ENCODE measurements around the gene TAF6L.

DNA sequence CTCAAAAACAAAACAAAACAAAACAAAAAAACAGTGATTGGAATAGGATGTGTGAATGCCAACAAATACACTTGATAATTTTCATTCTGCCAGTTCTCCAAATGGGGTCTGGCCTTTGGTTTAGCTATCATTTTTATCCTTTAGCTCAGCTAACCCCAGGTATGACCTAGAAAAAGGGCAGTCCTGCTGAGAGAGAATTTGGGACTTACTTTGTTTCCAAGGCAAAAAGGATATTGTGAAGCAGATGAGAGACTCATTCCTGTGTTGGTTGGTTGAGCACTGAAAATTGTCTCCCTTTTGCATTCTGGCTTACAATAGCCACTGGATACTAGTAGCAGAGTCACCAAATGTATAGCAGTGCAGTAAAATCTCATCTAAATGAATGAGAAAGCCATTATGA lies 34.0 kb upstream of the TAF6L start:
- TF ChIP-seq CTCF (IDR thresholded peaks at IDR 0.05 in 4 of 5, conservative IDR thresholded peaks at IDR 0.05 in 1 of 5), result no peak
- no peak for TF ChIP-seq POLR2A (IDR thresholded peaks at IDR 0.05)
